Hepatocyte (in vitro differentiated cells): Measurements from ENCODE around the gene NTRK1. TPM values are rescaled to one million over a fixed set of nuclear protein-coding genes. Genes with fewer than 3 reads are reported as not detected.

Source experiments
- DNase-seq: peaks from one replicate; pipeline ENCODE4 v3.0.0-alpha.2; 2016; ENCODE audit warnings: low spot score
- H2AFZ ChIP-seq: fragments of 200-600 bp; sonication (generic); 2 replicates; pipeline ENCODE4 v1.6.0; 2016; ENCODE audit warnings: antibody characterized with exemption, mild to moderate bottlenecking
- H3K27ac ChIP-seq: fragments of 200-600 bp; sonication (generic); 2 replicates; pipeline ENCODE4 v1.5.1; 2016; ENCODE audit warnings: mild to moderate bottlenecking
- H3K27me3 ChIP-seq: fragments of 200-600 bp; sonication (generic); 2 replicates; pipeline ENCODE4 v1.6.1; 2016
- H3K36me3 ChIP-seq: fragments of 200-600 bp; sonication (generic); replicated peaks from 2 replicates; pipeline ENCODE4 v1.5.1; 2016; ENCODE audit warnings: low read depth; ENCODE audit not compliant: insufficient read depth
- H3K4me1 ChIP-seq: fragments of 200-600 bp; sonication (generic); 2 replicates; pipeline ENCODE4 v1.5.1; 2016; ENCODE audit warnings: mild to moderate bottlenecking, moderate library complexity; ENCODE audit not compliant: insufficient read depth
- H3K4me2 ChIP-seq: fragments of 200-600 bp; sonication (generic); 2 replicates; pipeline ENCODE4 v1.6.0; 2016
- H3K4me3 ChIP-seq: fragments of 200-600 bp; sonication (generic); 2 replicates; pipeline ENCODE4 v1.5.1; 2016; ENCODE audit warnings: mild to moderate bottlenecking
- H3K79me2 ChIP-seq: fragments of 200-600 bp; sonication (generic); 2 replicates; pipeline ENCODE4 v1.6.0; 2017; ENCODE audit warnings: mild to moderate bottlenecking
- H3K9me2 ChIP-seq: fragments of 200-600 bp; sonication (generic); replicated peaks from 2 replicates; pipeline ENCODE4 v1.6.0; 2017; ENCODE audit warnings: mild to moderate bottlenecking; ENCODE audit not compliant: insufficient read depth
- H3K9me3 ChIP-seq: fragments of 200-600 bp; sonication (generic); 2 replicates; pipeline ENCODE4 v1.5.1; 2016; ENCODE audit warnings: low read depth, mild to moderate bottlenecking
- H4K20me1 ChIP-seq: fragments of 200-600 bp; sonication (generic); 2 replicates; pipeline ENCODE4 v1.6.0; 2016; ENCODE audit warnings: mild to moderate bottlenecking; ENCODE audit not compliant: insufficient read depth, poor library complexity, severe bottlenecking
- CTCF ChIP-seq: fragments of 200-600 bp; sonication (generic); IDR thresholded peaks from 2 replicates; pipeline ENCODE4 v1.5.1; 2016; ENCODE audit warnings: antibody characterized with exemption, mild to moderate bottlenecking; ENCODE audit not compliant: poor library complexity
- EZH2 ChIP-seq: fragments of 200-600 bp; sonication (generic); IDR thresholded peaks from 2 replicates; pipeline ENCODE4 v1.6.1; 2016; ENCODE audit warnings: antibody characterized with exemption, mild to moderate bottlenecking, borderline replicate concordance
- EZH2phosphoT487 ChIP-seq: fragments of 200-600 bp; sonication (generic); IDR thresholded peaks from one replicate; pipeline ENCODE4 v1.6.1; 2018; ENCODE audit warnings: antibody characterized with exemption, mild to moderate bottlenecking, low read depth, moderate library complexity; ENCODE audit not compliant: unreplicated experiment, severe bottlenecking
- WGBS: methylation state at CpG from one replicate; pipeline ENCODE4 v1.1.6; 2016; ENCODE audit warnings: low lambda C conversion rate; ENCODE audit errors: missing lambda C conversion rate; 5-methylcytosine and 5-hydroxymethylcytosine counted together
- polyA plus RNA-seq: library from polyadenylated mRNA; unstranded; fragments of >200 nt; fragmentation: Nextera tagmentation; extraction: Ambion mirVana; gene quantifications from 2 replicates; pipeline ENCODE4 v1.2.1, GENCODE V29; 2016
- total RNA-seq: library from RNA; depleted of rRNA; stranded (reverse); fragments of >200 nt; gene quantifications from 2 replicates; pipeline ENCODE4 v1.2.3, GENCODE V29; 2014

NTRK1 gene
- total and polyA plus RNA-seq, 2 experiments from 2014 or later, result 0.13 TPM; not detected in 1

GRCh38 chr1:156901590-156901900 lies 40.9 kb downstream of the NTRK1 start:
- Histone ChIP-seq H3K27me3 (peaks cover 5% of the 10 kb centered on the region), H3K4me1 (no peaks in the 10 kb centered on the region), H3K9me3 (no peaks in the 10 kb centered on the region), H3K36me3 (no peaks in the 10 kb centered on the region), H3K9me2 (no peaks in the 10 kb centered on the region), H3K27ac (no peak overlapping the region), H3K4me3 (no peak overlapping the region), H3K79me2 (no peaks in the 10 kb centered on the region), H4K20me1 (no peaks in the 10 kb centered on the region), H2AFZ (no peak overlapping the region), H3K4me2 (no peak overlapping the region)
- TF ChIP-seq EZH2phosphoT487 (no peak), EZH2 (no peak), CTCF (no peak)
- no peak for DNase-seq
- 91% methylated on average over 4 of the region's 4 CpGs for WGBS

GRCh38 chr1:156901966-156902915 lies 41.6 kb downstream of the NTRK1 start:
- H2AFZ ChIP-seq, result no peak overlapping the region
- no peak overlapping the region for H3K4me2 ChIP-seq
- H3K9me2 ChIP-seq, result no peaks in the 10 kb centered on the region
- WGBS, result 48% methylated on average over 20 of the region's 23 CpGs
- no peaks in the 10 kb centered on the region for H3K4me1 ChIP-seq
- H4K20me1 ChIP-seq, result no peaks in the 10 kb centered on the region
- no peaks in the 10 kb centered on the region for H3K36me3 ChIP-seq
- H3K9me3 ChIP-seq, result no peaks in the 10 kb centered on the region
- peaks cover 5% of the 10 kb centered on the region for H3K27me3 ChIP-seq
- DNase-seq, result no peak
- no peak overlapping the region for H3K4me3 ChIP-seq
- H3K79me2 ChIP-seq, result no peaks in the 10 kb centered on the region
- H3K27ac ChIP-seq, result no peak overlapping the region
- TF ChIP-seq EZH2phosphoT487, result no peak
- no peak for TF ChIP-seq CTCF
- TF ChIP-seq EZH2, result no peak

GRCh38 chr1:156903328-156904091 lies 42.8 kb downstream of the NTRK1 start:
- Histone ChIP-seq H3K4me3 (no peak overlapping the region), H3K4me2 (no peak overlapping the region), H2AFZ (no peak overlapping the region), H4K20me1 (no peaks in the 10 kb centered on the region), H3K27ac (no peak overlapping the region), H3K79me2 (no peaks in the 10 kb centered on the region), H3K4me1 (no peaks in the 10 kb centered on the region), H3K27me3 (peaks cover 3% of the 10 kb centered on the region), H3K36me3 (no peaks in the 10 kb centered on the region), H3K9me2 (no peaks in the 10 kb centered on the region), H3K9me3 (no peaks in the 10 kb centered on the region)
- no peak for TF ChIP-seq CTCF
- TF ChIP-seq EZH2, result no peak
- no peak for TF ChIP-seq EZH2phosphoT487
- 92% methylated on average over 15 of the region's 15 CpGs for WGBS
- DNase-seq, result no peak
